Thyroid gland (tissue), 4 donors: ENCODE data around the gene ANXA10.

Experiments
- CTCF ChIP-seq, 6 experiments: fragments of 200-600 bp in 3 of 6; fragments of 450-650 bp in 3 of 6; sonication (generic) in 3 of 6; IDR thresholded peaks; one replicate each; pipeline ENCODE4 v1.5.1; 2016 to 2019; ENCODE audit warnings: antibody characterized with exemption in 6 of 6, mild to moderate bottlenecking in 2 of 6, inconsistent platforms in 1 of 6, moderate library complexity in 1 of 6
- POLR2A ChIP-seq, 2 donors: fragments of 450-650 bp; IDR thresholded peaks; one replicate each; pipeline ENCODE4 v1.6.1; 2017; ENCODE audit warnings: antibody characterized with exemption in 2 of 2, mild to moderate bottlenecking in 2 of 2, moderate library complexity in 1 of 2

- no peak for TF ChIP-seq CTCF (IDR thresholded peaks at IDR 0.05)
- TF ChIP-seq POLR2A (IDR thresholded peaks at IDR 0.05): no peak
These were observed 42.3 kb upstream of the ANXA10 start for GRCh38 chr4:168050002-168050401.
